GM23248 (cell line): ENCODE results near the gene C22orf23.

ENCODE experiments used
- EZH2 ChIP-seq: fragments of 200-600 bp; sonication (generic); IDR thresholded peaks from 2 replicates; pipeline ENCODE4 v1.6.1; 2018; ENCODE audit warnings: antibody characterized with exemption, mild to moderate bottlenecking; ENCODE audit not compliant: insufficient read depth, poor library complexity, severe bottlenecking
- EZH2phosphoT487 ChIP-seq: fragments of 200-600 bp; sonication (generic); IDR thresholded peaks from 2 replicates; pipeline ENCODE4 v1.6.1; 2018; ENCODE audit warnings: antibody characterized with exemption, moderate library complexity, mild to moderate bottlenecking, low read depth; ENCODE audit not compliant: insufficient read depth

DNA sequence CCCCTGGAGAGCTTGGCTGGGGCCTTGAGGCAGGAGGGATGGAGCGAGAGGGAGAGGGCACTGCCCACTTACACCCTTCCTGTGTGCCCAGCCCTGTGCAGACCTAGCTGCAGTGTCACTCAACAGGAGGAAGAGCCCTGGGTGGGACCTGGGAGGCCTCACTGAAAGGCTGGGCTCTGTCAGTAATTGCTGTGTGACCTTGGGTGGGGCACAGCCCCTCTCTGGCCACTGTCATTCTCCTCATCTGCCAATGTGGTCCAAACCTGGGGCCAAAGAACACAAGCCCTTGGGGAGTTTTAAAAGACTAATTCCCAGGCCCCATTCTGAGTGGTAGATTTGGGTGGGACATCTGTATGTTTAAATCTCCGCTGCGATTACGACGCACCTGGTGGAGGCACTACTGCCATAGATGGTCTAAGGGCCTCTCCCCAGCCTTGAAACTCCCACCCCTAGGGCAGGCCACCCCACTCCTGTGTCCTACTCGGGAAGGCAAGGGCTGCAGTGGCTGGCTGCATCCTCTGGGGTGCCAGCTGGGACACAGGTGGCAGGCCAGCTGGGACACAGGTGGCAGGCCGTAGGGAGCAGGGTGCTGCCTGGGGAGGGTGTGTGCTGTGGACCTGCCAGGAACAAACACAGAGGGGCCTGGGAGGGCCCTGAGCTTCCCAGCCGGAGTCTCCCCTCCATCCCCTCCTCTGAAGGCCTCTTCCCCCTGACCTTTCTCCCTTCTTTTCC is 43.3 kb upstream of the C22orf23 start:
- TF ChIP-seq EZH2 (no peak), EZH2phosphoT487 (no peak)
